ENCODE data around the gene LRRC47.
"Not testable (repeated sequence)": the region's sequence is repeated elsewhere in the genome, so short reads cannot be mapped to it uniquely, and the experiment has no call there.

LRRC47 gene

GRCh38 chr1:3803905-3804626, 7.8 kb upstream of the LRRC47 start:
- Mint-ChIP-seq H3K27me3 (ENCODE audit: low read depth) (peaks cover 27% of the 10 kb centered on the region), H3K27ac (no peak overlapping the region), H3K4me3 (no peak overlapping the region), H3K4me1 (peaks cover 10% of the 10 kb centered on the region), H3K36me3 (ENCODE audit: low read depth) (no peaks in the 10 kb centered on the region), H3K9me3 (peaks cover 18% of the 10 kb centered on the region)
- TF ChIP-seq, protein P1, sequence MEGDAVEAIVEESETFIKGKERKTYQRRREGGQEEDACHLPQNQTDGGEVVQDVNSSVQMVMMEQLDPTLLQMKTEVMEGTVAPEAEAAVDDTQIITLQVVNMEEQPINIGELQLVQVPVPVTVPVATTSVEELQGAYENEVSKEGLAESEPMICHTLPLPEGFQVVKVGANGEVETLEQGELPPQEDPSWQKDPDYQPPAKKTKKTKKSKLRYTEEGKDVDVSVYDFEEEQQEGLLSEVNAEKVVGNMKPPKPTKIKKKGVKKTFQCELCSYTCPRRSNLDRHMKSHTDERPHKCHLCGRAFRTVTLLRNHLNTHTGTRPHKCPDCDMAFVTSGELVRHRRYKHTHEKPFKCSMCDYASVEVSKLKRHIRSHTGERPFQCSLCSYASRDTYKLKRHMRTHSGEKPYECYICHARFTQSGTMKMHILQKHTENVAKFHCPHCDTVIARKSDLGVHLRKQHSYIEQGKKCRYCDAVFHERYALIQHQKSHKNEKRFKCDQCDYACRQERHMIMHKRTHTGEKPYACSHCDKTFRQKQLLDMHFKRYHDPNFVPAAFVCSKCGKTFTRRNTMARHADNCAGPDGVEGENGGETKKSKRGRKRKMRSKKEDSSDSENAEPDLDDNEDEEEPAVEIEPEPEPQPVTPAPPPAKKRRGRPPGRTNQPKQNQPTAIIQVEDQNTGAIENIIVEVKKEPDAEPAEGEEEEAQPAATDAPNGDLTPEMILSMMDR (IDR thresholded peaks at IDR 0.05; ENCODE audit: unreplicated experiment in 3 of 3) = no peak

DNA sequence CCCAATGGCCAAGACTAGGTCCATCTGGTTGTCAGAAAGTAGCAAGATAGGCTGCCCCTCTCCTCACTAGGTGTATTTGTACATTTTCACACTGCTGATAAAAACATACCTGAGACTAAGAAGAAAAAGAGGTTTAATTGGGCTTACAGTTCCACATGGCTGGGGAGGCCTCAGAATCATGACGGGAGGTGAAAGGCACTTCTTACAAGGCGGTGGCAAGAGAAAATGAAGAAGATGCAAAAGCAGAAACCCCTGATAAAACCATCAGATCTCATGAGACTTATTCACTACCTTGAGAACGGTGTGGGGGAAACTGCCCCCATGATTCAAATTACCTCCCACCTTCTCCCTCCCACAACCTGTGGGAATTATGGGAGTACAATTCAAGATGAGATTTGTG, 4.5 kb upstream of the LRRC47 start:
- H3K9me3 Mint-ChIP-seq; H3K27ac Mint-ChIP-seq; H3K36me3 Mint-ChIP-seq (ENCODE audit: low read depth); H3K4me3 Mint-ChIP-seq: not testable (repeated sequence)
- Mint-ChIP-seq H3K27me3 (ENCODE audit: low read depth) (peaks cover 30% of the 10 kb centered on the region), H3K4me1 (peaks cover 20% of the 10 kb centered on the region)

GRCh38 chr1:3799976-3800685, 3.8 kb upstream of the LRRC47 start:
- H3K4me3 Mint-ChIP-seq = peak overlapping the region; percentile 1 to 55 (median 55)
- peaks cover 25% of the 10 kb centered on the region for H3K4me1 Mint-ChIP-seq
- no peaks in the 10 kb centered on the region for H3K36me3 Mint-ChIP-seq (ENCODE audit: low read depth)
- no peak overlapping the region for H3K27ac Mint-ChIP-seq
- peaks cover 3% of the 10 kb centered on the region for H3K9me3 Mint-ChIP-seq
- peaks cover 30% of the 10 kb centered on the region for H3K27me3 Mint-ChIP-seq (ENCODE audit: low read depth)
- TF ChIP-seq, protein P1 (IDR thresholded peaks at IDR 0.05; ENCODE audit: unreplicated experiment in 3 of 3) = no peak

GRCh38 chr1:3795453-3796214, 664 bp downstream of the LRRC47 start:
- peaks cover 28% of the 10 kb centered on the region for H3K4me1 Mint-ChIP-seq
- TF ChIP-seq, protein P1 (IDR thresholded peaks at IDR 0.05; ENCODE audit: unreplicated experiment in 3 of 3) = no peak
- H3K27me3 Mint-ChIP-seq (ENCODE audit: low read depth) = peaks cover 7% of the 10 kb centered on the region
- H3K27ac Mint-ChIP-seq = peak overlapping the region; percentile 34 to 73 (median 68)
- H3K36me3 Mint-ChIP-seq (ENCODE audit: low read depth) = peaks cover 11% of the 10 kb centered on the region
- no peaks in the 10 kb centered on the region for H3K9me3 Mint-ChIP-seq
- H3K4me3 Mint-ChIP-seq = peak overlapping the region; percentile 85 to 97 (median 93)

DNA sequence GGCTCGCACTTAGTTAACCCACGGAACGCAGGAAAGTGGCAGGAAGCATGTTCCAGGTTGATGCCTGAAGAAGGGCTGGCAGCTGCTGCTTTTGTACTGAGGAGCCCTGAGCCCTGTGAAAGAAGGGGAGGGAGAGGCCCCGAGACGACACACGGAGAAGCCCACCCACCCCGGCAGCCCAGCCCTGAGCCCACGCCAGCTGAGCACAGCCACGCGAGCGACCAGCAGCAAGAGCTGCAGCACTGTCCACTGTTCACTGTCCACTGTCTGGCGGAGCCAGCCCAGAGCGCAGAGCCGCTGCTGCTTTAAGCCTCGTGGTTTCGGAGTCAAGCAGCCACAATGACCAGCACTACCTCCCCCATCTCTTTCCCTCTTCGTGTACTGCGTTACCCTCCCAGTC, 5.3 kb downstream of the LRRC47 start:
- no peak overlapping the region for H3K4me3 Mint-ChIP-seq
- H3K27me3 Mint-ChIP-seq (ENCODE audit: low read depth) = peaks cover 3% of the 10 kb centered on the region

More for the DNA sequence above, 5.3 kb downstream of the LRRC47 start:
- TF ChIP-seq, protein P1 (IDR thresholded peaks at IDR 0.05; ENCODE audit: unreplicated experiment in 3 of 3) = no peak
- Mint-ChIP-seq H3K9me3 (no peaks in the 10 kb centered on the region), H3K4me1 (peaks cover 13% of the 10 kb centered on the region), H3K27ac (no peak overlapping the region), H3K36me3 (ENCODE audit: low read depth) (peaks cover 29% of the 10 kb centered on the region)

Measured in nephron (organoid).